ENCODE data around the gene RRH.

DNA sequence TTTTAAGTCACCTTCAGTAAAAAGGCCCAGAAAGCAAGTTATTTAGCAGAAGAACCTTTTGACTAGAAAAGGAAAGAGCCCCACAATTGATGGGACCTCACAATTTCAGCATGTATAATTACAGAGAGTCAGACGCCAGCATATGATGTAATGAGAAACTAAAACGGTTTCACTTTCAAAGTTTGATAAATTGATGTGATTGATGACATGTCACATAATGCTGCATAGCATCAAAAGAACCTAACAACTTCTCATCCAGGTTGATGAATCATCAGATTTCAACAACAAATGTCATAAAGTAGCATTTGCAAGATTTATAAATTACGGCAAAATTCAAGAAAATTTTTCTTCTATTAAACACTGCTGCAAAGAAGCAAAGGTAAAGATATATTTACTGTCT, 16.1 kb upstream of the RRH start:
- TF ChIP-seq POLR2A (IDR thresholded peaks at IDR 0.05) (no peak), CTCF (IDR thresholded peaks at IDR 0.05) (no peak)
